RWPE1 (cell line): ENCODE results near the gene ITM2B.
"Not testable (repeated sequence)": the region's sequence is repeated elsewhere in the genome, so short reads cannot be mapped to it uniquely, and the experiment has no call there.

Experiments
- CTCF ChIA-PET: fragments of 350-600 bp; sonication (Branson Sonifier 250); formaldehyde crosslinking; extraction: SDS; loops from one replicate; lab custom pipeline; 2021; lab: Yijun Ruan, JAX
- POLR2A ChIA-PET: fragments of 400-600 bp; formaldehyde crosslinking; extraction: SDS; loops from one replicate; lab custom pipeline; 2020; ENCODE audit warnings: antibody characterized with exemption; ENCODE audit not compliant: low non-redundant PET; lab: Yijun Ruan, JAX
- DNase-seq: peaks from one replicate; pipeline ENCODE4 v3.0.0; 2012; ENCODE audit warnings: low spot score
- H3K27ac ChIP-seq: fragments of 450-650 bp; 2 replicates; pipeline ENCODE4 v1.5.1; 2017
- CTCF ChIP-seq: fragments of 450-650 bp; conservative IDR thresholded peaks from 2 replicates; pipeline ENCODE4 v1.5.1; 2017; ENCODE audit warnings: low read depth, mild to moderate bottlenecking

Gene ITM2B

GRCh38 chr13:48189171-48189570 is 43.8 kb upstream of the ITM2B start:
- no peak for DNase-seq
- ChIA-PET CTCF (no interaction called here), POLR2A (no interaction called here)
- no peak for TF ChIP-seq CTCF
- H3K27ac ChIP-seq: no peak overlapping the region

GRCh38 chr13:48192411-48192935 is 40.5 kb upstream of the ITM2B start:
- DNase-seq: no peak
- no peak for TF ChIP-seq CTCF
- CTCF ChIA-PET: interaction anchor here (0.7 kb wide), 1 partner anchor 65 kb away, joined by 3 read pairs; no protein-coding TSS in a partner anchor
- POLR2A ChIA-PET: no interaction called here
- H3K27ac ChIP-seq: no peak overlapping the region

- CTCF ChIA-PET: no interaction called here
- H3K27ac ChIP-seq: no peak overlapping the region
These were observed 38.6 kb upstream of the ITM2B start for GRCh38 chr13:48194379-48194754.

GRCh38 chr13:48199404-48199946 is 33.5 kb upstream of the ITM2B start:
- POLR2A ChIA-PET: no interaction called here
- CTCF ChIA-PET: no interaction called here
- TF ChIP-seq CTCF: no peak
- H3K27ac ChIP-seq: no peak overlapping the region
- DNase-seq: no peak

More at GRCh38 chr13:48194379-48194754, 38.6 kb upstream of the ITM2B start:
- no peak for TF ChIP-seq CTCF
- DNase-seq: no peak
- POLR2A ChIA-PET: no interaction called here

- no peak for TF ChIP-seq CTCF
- POLR2A ChIA-PET: no interaction called here
- CTCF ChIA-PET: no interaction called here
- no peak overlapping the region for H3K27ac ChIP-seq
- DNase-seq: no peak
These were observed 32.0 kb upstream of the ITM2B start for GRCh38 chr13:48201044-48201443.

- CTCF ChIA-PET, H3K27ac ChIP-seq, POLR2A ChIA-PET, DNase-seq: not testable (repeated sequence)
These were observed 25.8 kb upstream of the ITM2B start for GRCh38 chr13:48207207-48207606.

- TF ChIP-seq CTCF: no peak
- ChIA-PET CTCF (no interaction called here), POLR2A (no interaction called here)
- H3K27ac ChIP-seq: no peak overlapping the region
- DNase-seq: peak; percentile 86
These were observed 22.8 kb upstream of the ITM2B start for GRCh38 chr13:48210178-48210577.
